Stomach smooth muscle (tissue), 2 donors: ENCODE data around the gene DOCK4.

Experiments
- H3K27ac ChIP-seq: one replicate; pipeline ENCODE4 v1.7.0; 2013; ENCODE audit warnings: mild to moderate bottlenecking, low read length, inconsistent platforms
- H3K27me3 ChIP-seq, 2 donors: one replicate each; pipeline ENCODE4 v1.7.0; 2013; ENCODE audit warnings: low read length in 2 of 2; ENCODE audit not compliant: insufficient read depth in 2 of 2, control insufficient read depth in 1 of 2
- H3K36me3 ChIP-seq, 2 donors: one replicate each; pipeline ENCODE4 v1.7.0; 2013; ENCODE audit warnings: low read length in 2 of 2; ENCODE audit not compliant: control insufficient read depth in 2 of 2, insufficient read depth in 2 of 2
- H3K4me1 ChIP-seq: one replicate; pipeline ENCODE4 v1.7.0; 2013; ENCODE audit warnings: low read length; ENCODE audit not compliant: control insufficient read depth, insufficient read depth
- H3K4me3 ChIP-seq, 2 donors: one replicate each; pipeline ENCODE4 v1.7.0; 2013; ENCODE audit warnings: low read length in 2 of 2
- H3K9ac ChIP-seq, 2 donors: one replicate each; pipeline ENCODE4 v1.7.0; 2013; ENCODE audit warnings: low read length in 2 of 2, mild to moderate bottlenecking in 1 of 2
- H3K9me3 ChIP-seq, 2 donors: one replicate each; pipeline ENCODE4 v1.7.0; 2013; ENCODE audit warnings: low read length in 2 of 2; ENCODE audit not compliant: control insufficient read depth in 2 of 2
- donor health status: healthy.
- donor health status: Pancreatic carcinoma.

The DOCK4 gene

GRCh38 chr7:111954056-111954455 lies 252.1 kb downstream of the DOCK4 start:
- H3K27ac ChIP-seq, result no peak overlapping the region
- no peaks in the 10 kb centered on the region for H3K36me3 ChIP-seq
- no peak overlapping the region for H3K9ac ChIP-seq
- H3K4me1 ChIP-seq, result no peaks in the 10 kb centered on the region
- H3K4me3 ChIP-seq, result no peak overlapping the region
- H3K27me3 ChIP-seq, result no peaks in the 10 kb centered on the region
- no peaks in the 10 kb centered on the region for H3K9me3 ChIP-seq

- Histone ChIP-seq H3K4me1 (no peaks in the 10 kb centered on the region), H3K9me3 (no peaks in the 10 kb centered on the region), H3K4me3 (no peak overlapping the region), H3K9ac (no peak overlapping the region), H3K27me3 (no peaks in the 10 kb centered on the region), H3K36me3 (no peaks in the 10 kb centered on the region), H3K27ac (no peak overlapping the region)
Observed at GRCh38 chr7:111953611-111954010, 252.6 kb downstream of the DOCK4 start.

GRCh38 chr7:111952783-111953182 lies 253.4 kb downstream of the DOCK4 start:
- Histone ChIP-seq H3K27me3 (no peaks in the 10 kb centered on the region), H3K4me3 (no peak overlapping the region), H3K9me3 (no peaks in the 10 kb centered on the region), H3K9ac (no peak overlapping the region), H3K4me1 (no peaks in the 10 kb centered on the region), H3K36me3 (no peaks in the 10 kb centered on the region), H3K27ac (no peak overlapping the region)

- Histone ChIP-seq H3K36me3 (no peaks in the 10 kb centered on the region), H3K9ac (no peak overlapping the region), H3K27ac (no peak overlapping the region), H3K4me1 (no peaks in the 10 kb centered on the region), H3K4me3 (no peak overlapping the region), H3K27me3 (no peaks in the 10 kb centered on the region), H3K9me3 (no peaks in the 10 kb centered on the region)
Observed at GRCh38 chr7:111951052-111951451, 255.1 kb downstream of the DOCK4 start.

- H3K36me3 ChIP-seq, result peaks cover 15 to 20% of the 10 kb centered on the region in 2 donors
- H3K27me3 ChIP-seq, result no peaks in the 10 kb centered on the region
- H3K27ac ChIP-seq, result no peak overlapping the region
- peaks cover 5 to 8% of the 10 kb centered on the region in 2 donors for H3K9me3 ChIP-seq
- H3K9ac ChIP-seq, result no peak overlapping the region
- no peaks in the 10 kb centered on the region for H3K4me1 ChIP-seq
- H3K4me3 ChIP-seq, result no peak overlapping the region
Observed at GRCh38 chr7:111942450-111943081, 263.6 kb downstream of the DOCK4 start.

GRCh38 chr7:111937163-111937562 lies 269.0 kb downstream of the DOCK4 start:
- no peak overlapping the region for H3K4me3 ChIP-seq
- no peaks in the 10 kb centered on the region for H3K4me1 ChIP-seq
- H3K9ac ChIP-seq, result no peak overlapping the region
- no peak overlapping the region for H3K27ac ChIP-seq
- H3K9me3 ChIP-seq, result peaks cover 0 to 3% of the 10 kb centered on the region in 2 donors
- H3K36me3 ChIP-seq, result peaks cover 10 to 19% of the 10 kb centered on the region in 2 donors
- H3K27me3 ChIP-seq, result no peaks in the 10 kb centered on the region

- Histone ChIP-seq H3K27ac (no peak overlapping the region), H3K36me3 (peaks cover 8 to 12% of the 10 kb centered on the region in 2 donors), H3K9me3 (no peaks in the 10 kb centered on the region), H3K4me3 (no peak overlapping the region), H3K27me3 (no peaks in the 10 kb centered on the region), H3K4me1 (no peaks in the 10 kb centered on the region), H3K9ac (no peak overlapping the region)
Observed at GRCh38 chr7:111933609-111934008, 272.6 kb downstream of the DOCK4 start.

GRCh38 chr7:111931958-111932357 lies 274.2 kb downstream of the DOCK4 start:
- Histone ChIP-seq H3K27ac (no peak overlapping the region), H3K9me3 (no peaks in the 10 kb centered on the region), H3K4me1 (no peaks in the 10 kb centered on the region), H3K4me3 (no peak overlapping the region), H3K27me3 (no peaks in the 10 kb centered on the region), H3K9ac (no peak overlapping the region), H3K36me3 (peaks cover 4 to 7% of the 10 kb centered on the region in 2 donors)

- Histone ChIP-seq H3K4me3 (no peak overlapping the region), H3K9ac (no peak overlapping the region), H3K9me3 (no peaks in the 10 kb centered on the region), H3K27me3 (no peaks in the 10 kb centered on the region), H3K4me1 (no peaks in the 10 kb centered on the region), H3K36me3 (peaks cover 4 to 5% of the 10 kb centered on the region in 2 donors), H3K27ac (no peak overlapping the region)
Observed at GRCh38 chr7:111931016-111931517, 275.1 kb downstream of the DOCK4 start.

- no peak overlapping the region for H3K4me3 ChIP-seq
- no peak overlapping the region for H3K9ac ChIP-seq
- no peaks in the 10 kb centered on the region for H3K9me3 ChIP-seq
- peaks cover 4 to 5% of the 10 kb centered on the region in 2 donors for H3K36me3 ChIP-seq
- no peak overlapping the region for H3K27ac ChIP-seq
- H3K27me3 ChIP-seq, result no peaks in the 10 kb centered on the region
- H3K4me1 ChIP-seq, result no peaks in the 10 kb centered on the region
Observed at GRCh38 chr7:111929264-111929663, 276.9 kb downstream of the DOCK4 start.

- no peak overlapping the region for H3K27ac ChIP-seq
- no peaks in the 10 kb centered on the region for H3K4me1 ChIP-seq
- no peaks in the 10 kb centered on the region for H3K27me3 ChIP-seq
- H3K9me3 ChIP-seq, result no peaks in the 10 kb centered on the region
- no peak overlapping the region for H3K9ac ChIP-seq
- no peak overlapping the region for H3K4me3 ChIP-seq
- no peaks in the 10 kb centered on the region for H3K36me3 ChIP-seq
Observed at GRCh38 chr7:111927353-111928019, 278.7 kb downstream of the DOCK4 start.
